NB4 (cell line): Measurements from ENCODE around the gene RGS1.
A peak's percentile ranks its signal among the peaks of the same experiment; 100 is the strongest.

Source experiments
- DNase-seq: peaks from one replicate; pipeline ENCODE4 v3.0.0; 2010; ENCODE audit warnings: low read depth
- H3K4me3 ChIP-seq: one replicate; pipeline ENCODE4 v1.5.1; 2011; ENCODE audit warnings: mild to moderate bottlenecking, low read depth, low read length, moderate library complexity
- CTCF ChIP-seq: IDR thresholded peaks from one replicate; pipeline ENCODE4 v1.5.1; 2012; ENCODE audit warnings: low read depth, low read length
- MAX ChIP-seq: IDR thresholded peaks from 2 replicates; pipeline ENCODE4 v1.6.1; 2011; ENCODE audit warnings: low read depth, low read length
- MYC ChIP-seq: IDR thresholded peaks from 2 replicates; pipeline ENCODE4 v1.6.1; 2011; ENCODE audit warnings: low read depth, low read length
- POLR2A ChIP-seq: IDR thresholded peaks from 2 replicates; pipeline ENCODE4 v1.6.1; 2011; ENCODE audit warnings: mild to moderate bottlenecking; ENCODE audit not compliant: insufficient read length; ENCODE audit errors: extremely low read depth

Gene RGS1

GRCh38 chr1:192615055-192615454, 39.5 kb downstream of the RGS1 start:
- H3K4me3 ChIP-seq: no peak overlapping the region
- TF ChIP-seq MAX: no peak
- TF ChIP-seq MYC: no peak
- no peak for TF ChIP-seq POLR2A
- TF ChIP-seq CTCF: no peak
- no peak for DNase-seq

GRCh38 chr1:192620071-192620635, 44.6 kb downstream of the RGS1 start:
- DNase-seq: no peak
- TF ChIP-seq CTCF (no peak), MYC (no peak), MAX (no peak), POLR2A (no peak)

GRCh38 chr1:192626366-192627179, 51.0 kb downstream of the RGS1 start:
- no peak overlapping the region for H3K4me3 ChIP-seq
- peak; percentile 76 for DNase-seq
- no peak for TF ChIP-seq POLR2A
- TF ChIP-seq MYC: peak; percentile 24; the same call in 1 of the 2 replicates

More at GRCh38 chr1:192620071-192620635, 44.6 kb downstream of the RGS1 start:
- H3K4me3 ChIP-seq: no peak overlapping the region

- H3K4me3 ChIP-seq: no peak overlapping the region
- TF ChIP-seq POLR2A (no peak), CTCF (no peak), MAX (no peak), MYC (no peak)
- DNase-seq: no peak
These were observed 52.3 kb downstream of the RGS1 start for GRCh38 chr1:192627901-192628300.

- no peak for TF ChIP-seq CTCF
- no peak for TF ChIP-seq POLR2A
- TF ChIP-seq MYC: no peak
- TF ChIP-seq MAX: no peak
- no peak overlapping the region for H3K4me3 ChIP-seq
These were observed 53.0 kb downstream of the RGS1 start for GRCh38 chr1:192628396-192629057.

GRCh38 chr1:192629612-192630011, 54.0 kb downstream of the RGS1 start:
- H3K4me3 ChIP-seq: no peak overlapping the region
- no peak for DNase-seq
- TF ChIP-seq MYC (no peak), MAX (no peak), POLR2A (no peak), CTCF (no peak)

More at GRCh38 chr1:192628396-192629057, 53.0 kb downstream of the RGS1 start:
- no peak for DNase-seq
